A549 (cell line): Measurements from ENCODE around the gene CLIP2. TPM values are rescaled to one million over a fixed set of nuclear protein-coding genes. Genes with fewer than 3 reads are reported as not detected.
"Not testable (repeated sequence)": the region's sequence is repeated elsewhere in the genome, so short reads cannot be mapped to it uniquely, and the experiment has no call there.

Source experiments
- ATAC-seq, 2 experiments: fragments of 200-7000 bp in 1 of 2; fragments of >200 bp in 1 of 2; cut with Nextera tagmentation in 1 of 2; cut with Tn5 transposase in 1 of 2; 3 replicates each; pipeline versions ENCODE4 v1.8.0 to v1.9.1; 2018 to 2020; ENCODE audit warnings: mild to moderate bottlenecking in 1 of 2, moderate library complexity in 1 of 2
- CTCF ChIA-PET: fragments of 300-600 bp; sonication (Branson Sonifier 250); formaldehyde crosslinking; extraction: SDS; loops from one replicate; lab custom pipeline; 2021; ENCODE audit warnings: antibody characterized with exemption, inconsistent platforms; lab: Yijun Ruan, JAX
- POLR2A ChIA-PET: fragments of 350-600 bp; formaldehyde crosslinking; extraction: SDS; loops from one replicate; lab custom pipeline; 2021; ENCODE audit warnings: antibody characterized with exemption, inconsistent platforms; lab: Yijun Ruan, JAX
- DNase-seq, 2 experiments: peaks; one replicate each; pipeline versions ENCODE4 v3.0.0 to v3.0.0-alpha.2; 2011 to 2016; ENCODE audit warnings: low read depth in 1 of 2, low spot score in 1 of 2
- FAIRE-seq: peaks from 2 replicates; lab custom pipeline; 2011; peaks lifted over from hg19 to GRCh38; lab: Jason Lieb, UNC
- H3K27ac ChIP-seq, 2 experiments: fragments of >200 bp; sonication (Bioruptor Twin); formaldehyde crosslinking; 3 replicates each; pipeline ENCODE4 v1.5.1; 2016 to 2017
- H3K4me1 ChIP-seq: fragments of >200 bp; sonication (Bioruptor Twin); formaldehyde crosslinking; 3 replicates; pipeline ENCODE4 v1.6.1; 2016
- H3K4me2 ChIP-seq: fragments of >200 bp; sonication (Bioruptor Twin); formaldehyde crosslinking; 3 replicates; pipeline ENCODE4 v1.6.1; 2016
- H3K4me3 ChIP-seq: fragments of >200 bp; sonication (Bioruptor Twin); formaldehyde crosslinking; 3 replicates; pipeline ENCODE4 v1.5.1; 2016
- H3K9me3 ChIP-seq: fragments of >200 bp; sonication (Bioruptor Twin); formaldehyde crosslinking; 3 replicates; pipeline ENCODE4 v1.6.1; 2016
- CBX2 ChIP-seq: fragments of 200-600 bp; sonication (generic); IDR thresholded peaks from 2 replicates; pipeline ENCODE4 v1.6.1; 2016; ENCODE audit warnings: low read depth, mild to moderate bottlenecking, borderline replicate concordance
- CBX8 ChIP-seq: fragments of 200-600 bp; sonication (generic); IDR thresholded peaks from 2 replicates; pipeline ENCODE4 v1.6.1; 2016
- CEBPB ChIP-seq, 2 experiments: fragments of >200 bp in 1 of 2; sonication (Bioruptor Twin) in 1 of 2; formaldehyde crosslinking in 1 of 2; IDR thresholded peaks; 2 replicates each; pipeline ENCODE4 v1.6.1; 2012 to 2016
- EHMT2 ChIP-seq: fragments of 200-600 bp; sonication (generic); IDR thresholded peaks from 2 replicates; pipeline ENCODE4 v1.6.1; 2016; ENCODE audit warnings: antibody characterized with exemption, low read depth, mild to moderate bottlenecking, moderate library complexity
- EP300 ChIP-seq, 2 experiments: fragments of >200 bp; sonication (Bioruptor Twin); formaldehyde crosslinking; IDR thresholded peaks; 2 replicates in 1 of 2; 3 replicates in 1 of 2; pipeline ENCODE4 v1.6.1; 2016 to 2017
- FOSB ChIP-seq: fragments of 250-450 bp; sonication (Bioruptor Pico); IDR thresholded peaks from 2 replicates; pipeline ENCODE4 v1.5.0; 2020; ENCODE audit warnings: mild to moderate bottlenecking, moderate library complexity
- GATA3 ChIP-seq: IDR thresholded peaks from 2 replicates; pipeline ENCODE4 v1.6.1; 2012; ENCODE audit warnings: borderline replicate concordance
- HOXA7 ChIP-seq: fragments of 250-450 bp; sonication (Bioruptor Pico); IDR thresholded peaks from 2 replicates; pipeline ENCODE4 v1.5.0; 2020; ENCODE audit warnings: mild to moderate bottlenecking, moderate library complexity
- KDM5A ChIP-seq: fragments of 200-600 bp; sonication (generic); IDR thresholded peaks from 2 replicates; pipeline ENCODE4 v1.6.1; 2016; ENCODE audit warnings: antibody characterized with exemption, mild to moderate bottlenecking
- MAFK ChIP-seq: fragments of 450-650 bp; IDR thresholded peaks from 2 replicates; pipeline ENCODE4 v1.6.1; 2014; ENCODE audit not compliant: partially characterized antibody
- MAZ ChIP-seq: fragments of 150-350 bp; IDR thresholded peaks from 2 replicates; pipeline ENCODE4 v1.6.1; 2014; ENCODE audit warnings: antibody characterized with exemption, low read depth, low read length, borderline replicate concordance
- NFE2L2 ChIP-seq: fragments of 150-350 bp; conservative IDR thresholded peaks from 2 replicates; pipeline ENCODE4 v1.6.1; 2014; ENCODE audit warnings: low read length
- POLR2A ChIP-seq: IDR thresholded peaks from 2 replicates; pipeline ENCODE4 v1.6.1; 2012; ENCODE audit warnings: mild to moderate bottlenecking, low read length
- RCOR1 ChIP-seq: fragments of 150-350 bp; IDR thresholded peaks from 2 replicates; pipeline ENCODE4 v1.6.1; 2014; ENCODE audit warnings: antibody characterized with exemption, low read length, low read depth
- RNF2 ChIP-seq: fragments of 200-600 bp; sonication (generic); IDR thresholded peaks from 2 replicates; pipeline ENCODE4 v1.6.1; 2016; ENCODE audit warnings: low read depth, mild to moderate bottlenecking, antibody characterized with exemption, moderate library complexity, borderline replicate concordance
- ZNF302 ChIP-seq: fragments of 250-450 bp; sonication (Bioruptor Pico); IDR thresholded peaks from 2 replicates; pipeline ENCODE4 v1.9.0; 2021; ENCODE audit warnings: inconsistent platforms, mild to moderate bottlenecking, moderate library complexity
- WGBS: methylation state at CpG from one replicate; pipeline ENCODE4 v1.1.6; 2017; ENCODE audit errors: missing lambda C conversion rate; 5-methylcytosine and 5-hydroxymethylcytosine counted together
- polyA plus RNA-seq, 4 experiments: library from polyadenylated mRNA; depleted of rRNA in 3 of 4; stranded (reverse); fragments of >200 nt; fragmentation: RNase III in 1 of 4; extraction: RNeasy Plus Mini Kit Qiagen cat#74134 plus additional on column Dnase treatment in 1 of 4; gene quantifications; 2 replicates in 3 of 4; 3 replicates in 1 of 4; pipeline ENCODE4 v1.2.3, GENCODE V29; 2011 to 2017
- TF ChIP-seq, protein P1 (sequence below): IDR thresholded peaks from 2 replicates; pipeline ENCODE4 v1.6.1; 2012
- TF ChIP-seq, protein P2 (sequence below): fragments of 450-650 bp; IDR thresholded peaks from 2 replicates; pipeline ENCODE4 v1.6.1; 2014; ENCODE audit warnings: antibody characterized with exemption
- TF ChIP-seq, protein P3 (sequence below): IDR thresholded peaks from 2 replicates; pipeline ENCODE4 v1.6.1; 2012
- TF ChIP-seq, protein P4 (sequence below): fragments of 150-350 bp; IDR thresholded peaks from 2 replicates; pipeline ENCODE4 v1.6.1; 2014; ENCODE audit warnings: low read depth, mild to moderate bottlenecking, low read length

CLIP2 gene
- polyA plus RNA-seq, 2 of the 4 experiments (the other 2 are of a cell fraction), result 3.7 to 17.0 TPM

DNA sequence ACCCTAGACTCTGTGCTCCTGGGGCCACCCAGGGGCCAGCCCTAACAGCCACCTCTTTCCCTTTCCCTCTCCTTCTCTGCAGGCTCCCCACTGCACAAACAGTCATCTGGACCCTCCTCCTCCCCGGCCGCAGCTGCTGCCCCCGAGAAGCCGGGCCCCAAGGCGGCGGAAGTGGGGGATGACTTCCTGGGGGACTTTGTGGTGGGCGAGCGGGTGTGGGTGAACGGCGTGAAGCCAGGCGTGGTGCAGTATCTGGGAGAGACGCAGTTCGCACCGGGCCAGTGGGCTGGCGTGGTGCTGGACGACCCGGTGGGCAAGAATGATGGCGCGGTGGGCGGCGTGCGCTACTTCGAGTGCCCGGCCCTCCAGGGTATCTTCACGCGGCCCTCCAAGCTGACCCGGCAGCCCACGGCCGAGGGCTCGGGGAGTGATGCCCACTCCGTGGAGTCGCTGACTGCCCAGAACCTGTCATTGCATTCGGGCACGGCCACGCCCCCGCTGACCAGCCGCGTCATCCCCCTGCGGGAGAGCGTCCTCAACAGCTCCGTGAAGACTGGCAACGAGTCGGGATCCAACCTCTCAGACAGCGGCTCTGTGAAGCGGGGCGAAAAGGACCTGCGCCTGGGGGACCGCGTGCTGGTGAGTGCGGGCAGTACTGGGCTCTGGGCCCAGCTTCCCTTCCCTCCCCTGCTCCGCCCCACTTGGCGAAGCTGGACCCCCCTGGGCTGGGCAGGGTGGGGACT is 49.3 kb downstream of the CLIP2 start:
- DNase-seq, result no peak
- no peak for ATAC-seq
- Histone ChIP-seq H3K9me3 (no peaks in the 10 kb centered on the region), H3K4me1 (peaks cover 13% of the 10 kb centered on the region; the same call in 2 of the 3 replicates), H3K4me2 (no peak overlapping the region), H3K4me3 (no peak overlapping the region), H3K27ac (no peak overlapping the region)
- CTCF ChIA-PET, result interaction anchor here (0.9 to 1.1 kb wide), 2 partner anchors 63 to 115 kb away, joined by 3 to 4 read pairs; no protein-coding TSS in a partner anchor
- 97% methylated on average over 27 of the region's 52 CpGs for WGBS
- POLR2A ChIA-PET, result no interaction called here
- FAIRE-seq, result no peak
- TF ChIP-seq CBX8, result no peak
- TF ChIP-seq HOXA7, result no peak
- no peak for TF ChIP-seq FOSB (CRISPR knock-in tag)
- TF ChIP-seq, protein P1, sequence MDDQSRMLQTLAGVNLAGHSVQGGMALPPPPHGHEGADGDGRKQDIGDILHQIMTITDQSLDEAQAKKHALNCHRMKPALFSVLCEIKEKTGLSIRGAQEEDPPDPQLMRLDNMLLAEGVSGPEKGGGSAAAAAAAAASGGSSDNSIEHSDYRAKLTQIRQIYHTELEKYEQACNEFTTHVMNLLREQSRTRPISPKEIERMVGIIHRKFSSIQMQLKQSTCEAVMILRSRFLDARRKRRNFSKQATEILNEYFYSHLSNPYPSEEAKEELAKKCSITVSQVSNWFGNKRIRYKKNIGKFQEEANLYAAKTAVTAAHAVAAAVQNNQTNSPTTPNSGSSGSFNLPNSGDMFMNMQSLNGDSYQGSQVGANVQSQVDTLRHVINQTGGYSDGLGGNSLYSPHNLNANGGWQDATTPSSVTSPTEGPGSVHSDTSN, result no peak
- TF ChIP-seq EHMT2, result no peak
- TF ChIP-seq EP300 (IDR thresholded peaks at IDR 0.05), result no peak
- TF ChIP-seq CBX2, result no peak
- TF ChIP-seq, protein P2, sequence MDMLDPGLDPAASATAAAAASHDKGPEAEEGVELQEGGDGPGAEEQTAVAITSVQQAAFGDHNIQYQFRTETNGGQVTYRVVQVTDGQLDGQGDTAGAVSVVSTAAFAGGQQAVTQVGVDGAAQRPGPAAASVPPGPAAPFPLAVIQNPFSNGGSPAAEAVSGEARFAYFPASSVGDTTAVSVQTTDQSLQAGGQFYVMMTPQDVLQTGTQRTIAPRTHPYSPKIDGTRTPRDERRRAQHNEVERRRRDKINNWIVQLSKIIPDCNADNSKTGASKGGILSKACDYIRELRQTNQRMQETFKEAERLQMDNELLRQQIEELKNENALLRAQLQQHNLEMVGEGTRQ, result no peak
- TF ChIP-seq CEBPB (IDR thresholded peaks at IDR 0.05), result no peak
- TF ChIP-seq, protein P3, sequence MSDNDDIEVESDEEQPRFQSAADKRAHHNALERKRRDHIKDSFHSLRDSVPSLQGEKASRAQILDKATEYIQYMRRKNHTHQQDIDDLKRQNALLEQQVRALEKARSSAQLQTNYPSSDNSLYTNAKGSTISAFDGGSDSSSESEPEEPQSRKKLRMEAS, result no peak
- no peak for TF ChIP-seq GATA3
- TF ChIP-seq ZNF302 (CRISPR knock-in tag), result no peak
- no peak for TF ChIP-seq MAFK
- no peak for TF ChIP-seq RCOR1
- TF ChIP-seq KDM5A, result no peak
- TF ChIP-seq MAZ, result no peak
- no peak for TF ChIP-seq NFE2L2
- no peak for TF ChIP-seq RNF2
- TF ChIP-seq POLR2A, result no peak
- TF ChIP-seq, protein P4, sequence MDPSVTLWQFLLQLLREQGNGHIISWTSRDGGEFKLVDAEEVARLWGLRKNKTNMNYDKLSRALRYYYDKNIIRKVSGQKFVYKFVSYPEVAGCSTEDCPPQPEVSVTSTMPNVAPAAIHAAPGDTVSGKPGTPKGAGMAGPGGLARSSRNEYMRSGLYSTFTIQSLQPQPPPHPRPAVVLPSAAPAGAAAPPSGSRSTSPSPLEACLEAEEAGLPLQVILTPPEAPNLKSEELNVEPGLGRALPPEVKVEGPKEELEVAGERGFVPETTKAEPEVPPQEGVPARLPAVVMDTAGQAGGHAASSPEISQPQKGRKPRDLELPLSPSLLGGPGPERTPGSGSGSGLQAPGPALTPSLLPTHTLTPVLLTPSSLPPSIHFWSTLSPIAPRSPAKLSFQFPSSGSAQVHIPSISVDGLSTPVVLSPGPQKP, result no peak
- TF ChIP-seq, all 56 proteins: peak for 0

DNA sequence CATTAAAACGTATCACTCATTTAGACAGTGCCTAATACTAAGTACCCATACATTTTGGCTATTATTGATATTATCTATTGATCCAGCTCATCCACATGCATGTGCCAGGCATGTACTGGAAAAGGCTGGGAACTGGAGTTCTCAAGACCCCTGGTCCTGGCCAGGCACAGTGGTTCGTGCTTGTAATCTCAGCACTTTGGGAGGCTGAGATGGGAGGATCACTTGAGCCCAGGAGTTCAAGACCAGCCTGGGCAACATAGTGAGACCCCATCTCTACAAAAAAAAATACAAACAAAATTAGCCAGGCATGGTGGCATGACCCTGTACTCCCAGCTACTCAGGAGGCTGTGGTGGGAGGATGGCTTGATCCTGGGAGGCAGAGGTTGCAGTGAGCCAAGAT is 50.4 kb downstream of the CLIP2 start:
- H3K9me3 ChIP-seq, H3K27ac ChIP-seq, ATAC-seq, DNase-seq, H3K4me3 ChIP-seq, H3K4me2 ChIP-seq, FAIRE-seq: not testable (repeated sequence)
- WGBS, result 93% methylated on average over 2 of the region's 2 CpGs
- peaks cover 17% of the 10 kb centered on the region for H3K4me1 ChIP-seq
- ChIA-PET CTCF (interaction anchor here (0.9 to 1.1 kb wide), 2 partner anchors 32 to 116 kb away, joined by 3 to 4 read pairs; no protein-coding TSS in a partner anchor), POLR2A (interaction anchor here (0.6 kb wide), 1 partner anchor 33 kb away, joined by 3 read pairs; no protein-coding TSS in a partner anchor)
